ENCODE results near the gene PRPS1L1. TPM values are rescaled to one million over a fixed set of nuclear protein-coding genes. Genes with fewer than 3 reads are reported as not detected.

The PRPS1L1 gene
- total RNA-seq, 1 donor from 2014 or later: not detected

DNA sequence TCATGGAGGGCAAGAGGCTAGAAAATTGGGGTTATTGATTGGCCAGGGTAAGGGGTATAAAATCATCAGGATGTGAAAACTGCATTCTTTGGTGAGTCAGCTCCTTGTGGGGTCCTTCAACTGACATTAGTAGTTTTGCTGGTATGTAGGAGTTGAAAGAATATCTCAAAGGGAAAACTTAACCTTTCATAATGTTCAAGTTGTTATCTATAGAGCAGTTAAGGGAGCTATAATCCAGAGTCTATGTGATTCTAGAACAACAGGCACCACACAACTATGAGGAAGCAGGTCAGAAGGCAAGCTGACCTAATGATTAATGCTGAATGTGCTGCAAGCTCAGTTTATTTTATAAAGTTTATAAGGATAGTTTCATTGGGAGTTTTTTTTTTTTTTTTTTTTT lies 13.7 kb downstream of the PRPS1L1 start:
- no peak for DNase-seq

DNA sequence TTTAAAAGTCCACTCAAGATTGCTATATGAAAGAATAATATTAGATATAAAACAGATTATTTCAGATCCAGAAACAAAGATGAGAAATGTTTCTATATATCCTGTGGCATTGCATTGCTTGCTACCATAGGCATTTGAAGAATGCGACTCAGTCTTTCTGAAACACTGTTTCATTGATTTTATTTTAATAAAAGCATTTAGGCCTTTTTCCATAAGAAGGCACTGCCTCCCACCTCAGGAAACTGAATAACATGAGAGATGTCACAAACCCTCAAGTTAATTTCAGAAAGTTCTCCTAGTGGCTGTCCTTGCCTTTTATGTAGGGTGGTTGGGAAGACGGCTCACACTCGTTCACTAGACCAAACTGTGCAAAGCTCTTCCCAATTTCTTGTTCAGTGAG lies 23.3 kb downstream of the PRPS1L1 start:
- DNase-seq: no peak

DNA sequence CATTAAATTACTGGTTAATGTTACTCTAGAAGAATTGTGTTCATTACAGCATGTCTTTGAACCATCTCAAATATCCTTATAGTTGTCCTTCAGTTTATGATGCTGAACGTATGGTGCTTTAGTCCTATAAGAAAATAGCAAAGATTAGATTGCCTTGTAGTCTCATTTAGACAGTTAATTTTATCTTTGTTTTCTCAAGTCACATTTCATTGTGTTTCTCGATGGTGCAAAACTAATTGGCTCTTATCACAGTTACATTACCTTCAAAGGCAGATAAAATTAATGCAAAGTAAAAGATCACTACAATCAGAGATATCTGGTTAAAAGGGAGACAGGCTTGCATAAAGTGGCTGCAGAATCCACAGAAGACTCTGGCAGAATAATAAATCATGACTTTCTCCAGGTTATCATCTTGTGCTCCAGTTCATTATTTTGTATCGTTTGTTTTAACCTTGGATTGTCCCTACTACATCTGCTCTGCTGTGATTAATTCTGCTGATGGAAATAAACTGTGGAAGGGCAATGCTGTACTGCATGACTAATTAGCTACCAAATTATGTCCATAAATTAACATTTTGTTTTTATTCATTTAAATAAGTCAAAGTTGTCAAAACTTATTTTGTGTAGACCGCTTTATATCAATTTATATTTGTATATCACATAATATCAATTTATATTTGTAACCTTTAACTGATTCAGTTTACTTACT lies 24.2 kb downstream of the PRPS1L1 start:
- no peak for DNase-seq

DNA sequence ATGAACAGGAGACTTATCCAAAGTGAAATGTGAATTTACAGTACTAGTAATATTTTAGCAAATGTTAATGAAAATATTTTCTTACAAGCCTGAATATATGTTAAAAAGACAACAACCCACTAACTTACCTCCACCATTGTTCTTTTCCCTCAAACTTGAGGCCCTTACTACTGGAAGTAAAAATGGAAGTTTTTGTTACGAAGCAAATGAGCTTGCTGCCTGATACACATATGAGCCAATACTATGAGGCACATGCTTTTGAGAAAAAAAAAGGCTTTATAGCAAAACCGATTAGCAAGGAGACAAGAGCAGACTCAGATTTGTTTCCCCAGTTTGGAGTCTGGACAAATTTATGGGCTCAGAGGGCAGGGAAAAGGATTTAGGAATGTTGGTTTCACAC lies 29.0 kb downstream of the PRPS1L1 start:
- DNase-seq: no peak

DNA sequence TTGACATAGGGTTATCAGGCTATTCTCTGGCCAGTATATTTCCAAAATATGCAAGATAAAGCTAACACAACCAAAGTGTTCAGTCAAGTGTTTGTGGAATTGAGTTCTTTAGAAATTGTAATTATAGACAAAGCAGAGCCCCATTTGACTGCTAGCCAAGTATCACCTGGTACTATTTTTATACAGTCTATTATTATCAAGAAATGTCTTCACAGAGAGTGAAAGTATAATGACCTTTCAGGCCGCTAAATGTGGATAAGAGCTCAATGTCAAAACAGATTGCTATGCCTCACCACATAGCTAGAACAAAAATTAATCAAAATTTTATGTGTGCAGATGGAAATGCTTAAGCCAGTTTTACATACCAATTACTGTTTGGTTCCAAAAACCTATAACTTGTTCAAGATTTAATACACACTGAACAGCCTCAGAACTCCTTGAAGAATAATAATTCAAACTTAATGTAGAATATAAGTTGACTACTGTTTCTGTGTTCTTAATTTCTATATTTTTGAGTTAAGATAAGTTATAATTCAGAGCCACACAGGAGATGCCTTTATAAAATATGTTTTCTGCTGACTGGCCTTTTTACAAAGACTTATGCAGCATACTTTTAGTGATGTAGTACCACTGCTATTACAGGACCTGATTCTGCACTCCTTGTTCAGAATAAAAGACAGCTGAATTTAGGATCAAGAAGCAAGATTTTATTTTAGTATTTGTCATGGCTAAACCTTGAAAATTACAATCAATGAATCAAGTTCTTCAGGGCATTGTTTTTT lies 31.0 kb downstream of the PRPS1L1 start:
- DNase-seq: no peak

DNA sequence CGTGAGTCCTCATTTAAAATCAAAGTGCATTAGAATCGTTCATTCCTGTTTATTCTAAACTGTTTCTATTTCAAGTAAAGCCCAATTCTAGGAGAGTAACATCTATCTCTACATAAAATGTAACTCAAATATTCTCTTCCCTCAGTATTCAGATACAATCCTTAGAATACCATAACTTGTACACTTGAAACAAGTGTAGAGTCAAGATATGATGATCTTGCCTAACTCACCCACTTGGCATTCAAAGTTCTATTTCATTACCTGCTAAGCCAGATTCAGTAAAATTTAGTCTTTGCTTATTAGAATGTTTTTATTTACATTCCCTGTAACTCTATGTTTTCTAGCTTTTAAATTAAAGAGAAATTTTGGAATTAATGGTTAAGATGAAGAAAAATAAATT lies 31.6 kb downstream of the PRPS1L1 start:
- no peak for DNase-seq

DNA sequence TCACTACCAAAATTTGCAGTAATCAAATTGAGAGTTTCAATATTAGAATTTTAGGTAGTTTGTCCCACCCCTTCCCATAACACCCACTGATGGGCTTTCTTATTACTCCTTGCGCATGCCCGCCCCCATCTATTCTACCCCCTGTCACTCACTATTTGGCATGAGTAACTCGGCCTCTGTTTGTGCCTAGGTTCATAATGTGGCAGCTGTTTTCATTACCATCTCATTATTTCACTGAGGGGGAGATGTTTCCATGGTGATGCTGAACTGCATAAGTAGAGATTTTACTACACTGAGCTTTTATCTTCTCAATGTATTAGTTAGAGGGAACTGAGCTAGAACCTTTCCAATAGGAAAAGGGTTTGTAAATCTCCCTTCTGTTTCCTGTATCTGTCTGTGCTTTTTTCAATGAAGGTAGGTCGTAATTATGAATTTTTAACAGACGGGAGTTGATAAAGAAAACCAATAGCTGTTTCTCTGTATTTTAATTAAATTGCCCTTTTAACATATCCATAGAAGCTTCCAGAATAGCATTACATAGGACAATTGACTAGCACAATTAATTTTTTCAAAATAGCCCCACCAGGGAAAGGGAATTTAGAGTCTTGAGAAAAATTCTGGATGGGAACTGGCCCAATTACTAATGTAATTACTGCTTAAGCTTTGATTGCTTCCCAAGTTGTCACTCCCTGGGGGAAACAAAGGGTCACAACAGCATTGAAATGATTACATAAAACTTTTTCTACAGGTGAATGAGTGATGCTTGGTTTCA lies 33.4 kb downstream of the PRPS1L1 start:
- no peak for DNase-seq

DNA sequence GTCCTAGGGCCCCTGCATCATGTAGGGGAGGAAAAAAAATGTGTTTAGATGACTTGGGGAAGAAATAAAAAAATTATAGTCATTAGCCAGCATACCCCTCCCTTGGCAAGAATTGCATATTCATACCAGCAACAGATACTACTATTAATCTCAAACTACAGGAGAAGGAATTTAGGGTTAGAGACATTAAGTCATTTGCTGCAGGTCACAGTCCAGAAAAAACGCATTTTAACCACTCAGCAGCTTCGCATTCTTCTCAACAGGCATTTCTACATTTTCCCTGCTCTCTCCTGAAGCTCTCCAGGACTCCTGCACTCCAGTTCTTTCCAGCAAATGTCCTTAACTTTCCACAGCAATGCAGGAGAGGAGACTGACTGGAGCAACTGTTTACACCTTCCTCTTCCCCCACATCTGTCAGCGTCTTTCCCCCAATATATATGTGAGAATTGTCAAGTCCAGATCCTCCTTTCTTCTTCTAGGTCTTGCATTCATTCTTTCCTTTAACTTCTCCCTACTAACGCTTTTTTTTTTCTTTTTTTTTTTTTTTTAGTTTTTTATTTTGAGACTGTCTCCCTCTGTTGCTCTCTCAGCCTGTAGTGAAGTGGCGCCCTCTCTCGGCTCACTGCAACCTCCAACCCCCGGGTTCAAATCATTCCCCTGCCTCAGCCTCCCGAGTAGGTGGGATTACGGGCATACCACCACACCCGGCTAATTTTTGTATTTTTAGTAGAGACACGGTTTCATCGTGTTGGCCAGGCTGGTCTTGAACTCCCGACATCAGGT lies 35.6 kb downstream of the PRPS1L1 start:
- DNase-seq: no peak

DNA sequence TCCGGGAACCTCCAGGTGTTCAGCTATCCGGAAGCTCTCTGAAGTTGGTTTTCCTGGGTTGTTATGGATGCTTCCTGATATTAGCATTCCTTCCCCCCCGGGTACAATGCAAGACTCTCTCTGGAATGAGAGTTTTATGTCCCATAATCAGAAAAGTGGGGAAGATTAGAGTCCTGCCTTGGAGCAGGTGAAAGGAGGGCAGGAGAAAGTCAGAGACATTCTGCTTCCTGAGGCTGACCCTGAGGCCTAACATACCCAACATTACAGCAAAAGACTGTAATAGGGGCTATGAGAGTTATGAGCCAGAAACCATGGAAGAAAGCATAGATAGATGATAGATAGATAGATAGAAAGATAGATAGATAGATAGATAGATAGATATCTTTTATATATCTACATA lies 36.9 kb downstream of the PRPS1L1 start:
- no peak for DNase-seq

DNA sequence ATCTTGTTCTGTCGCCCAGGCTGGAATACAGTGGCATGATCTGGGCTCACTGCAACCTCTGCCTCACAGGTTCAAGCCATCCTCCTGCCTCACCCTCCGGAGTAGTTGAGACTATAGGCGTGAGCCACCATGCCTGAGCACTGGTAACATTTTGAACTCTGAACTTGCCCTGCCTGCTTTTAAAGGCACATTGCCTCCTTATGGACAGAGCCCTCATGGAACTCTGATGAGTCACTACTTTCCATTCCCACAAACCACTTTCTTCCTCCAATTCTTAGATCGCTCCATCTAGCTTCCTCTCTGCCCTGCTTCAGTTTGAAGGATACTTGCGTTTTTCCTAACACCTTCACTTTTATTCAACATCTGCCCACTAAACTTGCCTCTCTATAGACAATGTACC lies 38.1 kb downstream of the PRPS1L1 start:
- no peak for DNase-seq

DNA sequence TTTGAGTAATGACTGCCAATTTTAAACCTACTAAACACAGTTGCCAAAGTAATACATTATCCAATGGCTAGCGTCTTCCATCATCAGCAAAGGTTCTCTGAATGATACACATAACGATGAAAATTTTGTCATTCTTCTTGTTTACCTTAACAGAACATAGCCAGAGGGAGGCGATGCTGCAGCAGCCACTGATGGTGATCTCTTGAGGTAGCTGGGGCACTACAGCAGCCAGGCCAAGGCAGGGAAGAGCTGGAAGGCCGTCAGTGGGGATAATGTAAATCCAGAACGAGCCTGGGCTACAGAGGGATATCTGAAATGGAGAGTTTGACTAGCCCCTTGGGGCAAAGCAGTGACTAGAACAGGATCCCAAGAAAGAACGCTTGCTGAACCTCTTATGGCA lies 38.8 kb downstream of the PRPS1L1 start:
- no peak for DNase-seq

DNA sequence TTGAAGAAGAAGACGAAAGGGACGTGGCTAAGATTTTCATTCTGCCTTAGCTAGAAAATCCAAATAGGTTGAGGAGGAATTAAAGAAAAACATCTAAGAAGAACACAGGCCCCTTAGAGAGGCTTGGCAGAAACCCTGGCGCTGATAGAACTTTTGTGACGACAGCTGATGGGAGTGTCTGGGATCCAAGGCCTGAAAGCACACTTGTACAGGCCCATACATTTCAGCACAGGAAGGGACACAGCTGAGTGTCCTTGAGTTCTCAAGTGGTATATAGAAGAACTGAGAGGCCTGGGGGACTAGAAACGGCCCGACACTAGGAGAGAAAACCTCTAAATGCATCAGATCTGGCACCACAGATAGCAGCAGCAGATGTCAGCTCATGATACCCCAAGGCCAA lies 39.5 kb downstream of the PRPS1L1 start:
- no peak for DNase-seq

DNA sequence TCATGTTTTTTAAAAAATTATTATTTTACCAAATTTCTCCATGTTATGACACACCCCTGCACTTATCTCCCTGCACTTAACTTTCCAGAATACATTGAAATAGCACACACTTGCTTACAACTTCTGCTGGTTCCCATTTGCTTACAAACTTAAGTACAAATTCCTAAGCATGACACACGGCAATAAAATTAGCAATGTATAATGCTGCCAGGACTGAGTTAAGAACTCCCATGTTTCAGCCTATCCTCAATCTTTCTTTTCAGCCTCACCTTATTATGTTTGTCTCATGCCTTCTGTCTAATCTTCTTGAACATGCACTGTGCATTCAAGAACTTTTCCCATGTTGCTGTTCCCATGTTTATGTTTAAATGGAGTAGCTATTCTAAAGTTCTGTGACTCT lies 40.8 kb downstream of the PRPS1L1 start:
- no peak for DNase-seq

DNA sequence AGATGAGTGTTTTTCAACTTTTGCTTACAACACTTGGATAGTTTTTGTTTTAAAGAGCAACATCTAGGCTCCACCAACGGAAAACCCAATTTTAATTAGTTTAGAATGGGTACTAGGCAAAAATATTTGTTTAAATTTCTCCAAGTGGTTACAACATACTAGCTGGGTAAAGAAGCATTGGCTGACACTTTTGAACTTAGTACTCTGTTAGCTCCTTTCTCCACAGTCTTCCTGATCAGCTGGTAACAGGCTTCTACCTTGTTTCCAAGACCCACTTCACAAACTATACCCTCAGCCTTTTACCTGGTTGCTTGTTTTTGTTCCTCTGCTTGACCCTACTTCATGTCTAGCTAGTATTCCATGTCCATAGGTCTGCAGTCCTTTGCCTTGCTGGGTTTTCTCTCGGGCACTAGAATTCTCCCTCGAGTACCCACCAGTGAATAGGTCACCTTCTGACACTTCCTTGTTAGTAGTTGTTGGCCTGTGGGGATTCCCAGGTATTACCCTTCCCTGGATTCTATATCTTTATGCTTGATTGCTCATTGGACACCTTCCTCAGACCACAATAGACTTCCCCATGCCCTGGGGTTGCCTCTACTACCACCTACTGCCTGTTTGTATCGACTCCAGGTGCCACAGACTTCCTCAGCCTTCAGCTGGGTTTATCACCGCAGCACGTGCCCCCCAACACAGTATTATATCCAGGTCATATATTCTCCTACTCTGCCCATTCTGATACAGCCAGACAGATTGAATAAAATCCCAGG lies 42.0 kb downstream of the PRPS1L1 start:
- DNase-seq: no peak

DNA sequence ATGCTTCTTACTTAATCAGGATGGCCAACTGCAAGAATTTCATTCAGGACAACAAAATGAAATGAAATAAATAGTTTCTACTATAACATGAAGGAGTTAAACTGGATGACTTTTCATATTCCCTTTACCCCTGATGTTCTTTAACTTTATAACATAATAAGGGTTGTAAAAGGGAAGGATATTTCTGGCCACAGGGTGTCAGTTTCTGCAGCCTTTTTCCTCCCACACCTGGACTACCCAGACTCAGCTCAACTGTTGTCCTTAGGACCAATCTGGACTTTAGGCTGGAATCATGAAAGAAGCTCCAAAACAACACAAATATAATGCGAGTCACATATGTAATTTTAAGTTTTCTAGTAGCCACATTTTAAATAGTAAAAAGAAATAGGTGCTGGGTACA lies 43.4 kb downstream of the PRPS1L1 start:
- no peak for DNase-seq

DNA sequence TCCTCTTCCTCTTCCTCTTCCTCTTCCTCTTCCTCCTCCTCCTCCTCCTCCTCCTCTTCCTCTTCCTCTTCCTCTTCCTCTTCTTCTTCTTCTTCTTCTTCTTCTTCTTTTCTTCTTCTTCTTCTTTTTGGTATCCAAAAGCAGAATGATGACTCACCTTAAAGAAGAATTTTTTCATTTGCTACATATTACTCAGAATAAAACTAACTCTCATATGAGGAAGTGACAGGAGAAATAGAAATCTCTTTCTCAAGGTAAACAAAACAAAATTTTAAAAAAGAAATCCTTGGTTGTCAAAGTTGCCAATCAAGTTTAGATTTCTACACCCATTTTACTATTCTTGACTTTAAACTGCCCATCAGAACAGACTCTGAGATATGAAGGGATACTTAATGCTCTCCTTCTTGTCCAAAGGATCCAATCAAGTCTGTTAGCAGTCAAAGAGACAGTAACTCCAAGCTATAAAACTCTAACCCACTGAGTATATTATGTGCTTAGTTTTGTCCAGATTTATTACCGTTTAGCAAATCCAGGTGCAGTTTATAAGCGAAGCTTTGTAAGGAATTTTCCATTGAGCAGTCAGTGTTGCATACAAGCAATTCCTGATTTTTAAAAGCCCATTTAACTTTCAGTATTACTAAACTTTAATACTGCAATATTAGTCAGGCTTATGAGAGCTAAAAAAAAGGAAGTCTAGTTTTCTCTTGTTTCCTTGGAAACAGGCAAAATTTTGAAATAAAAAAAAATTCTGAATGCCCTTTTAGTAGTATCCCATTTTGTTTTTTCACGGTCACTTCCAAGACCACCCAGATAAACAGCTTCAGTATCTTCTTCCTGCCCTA lies 44.2 kb downstream of the PRPS1L1 start:
- DNase-seq: no peak

DNA sequence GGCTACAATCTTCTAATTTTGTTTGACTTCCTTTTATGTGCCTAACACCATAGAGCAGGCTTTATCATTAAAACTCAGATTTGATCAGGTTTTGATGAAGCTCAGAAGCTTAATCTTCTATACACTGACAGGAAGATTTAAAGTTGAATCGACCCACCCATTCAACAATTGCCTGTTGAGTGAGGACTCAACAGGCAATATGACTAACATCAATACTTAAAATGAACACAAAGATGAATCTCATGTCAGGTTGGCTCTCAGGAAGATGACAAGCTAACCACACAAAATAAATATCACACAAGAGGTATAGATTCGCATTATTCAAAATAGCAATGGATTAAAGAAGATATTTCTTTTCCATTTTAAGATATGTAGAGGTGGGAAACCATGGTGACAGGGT lies 50.7 kb downstream of the PRPS1L1 start:
- no peak for DNase-seq

Data from occipital lobe (tissue), 2 donors.